GM21381 (cell line): Measurements from ENCODE around the gene THUMPD1.
"Not testable (repeated sequence)": the region's sequence is repeated elsewhere in the genome, so short reads cannot be mapped to it uniquely, and the experiment has no call there.

Experiments
- ATAC-seq: cut with Tn5 transposase; IDR thresholded peaks from one replicate; pipeline ENCODE4 v1.9.1; 2021; ENCODE audit warnings: mild to moderate bottlenecking, moderate library complexity; ENCODE audit not compliant: unreplicated experiment

THUMPD1 gene

GRCh38 chr16:20741554-20742285, at the start of gene THUMPD1:
Gene THUMPD1, minus strand, starts transcription at chr16:20741818. Its CDS starts 79 bp downstream, at chr16:20741739.
- ATAC-seq: peak; percentile 84

DNA sequence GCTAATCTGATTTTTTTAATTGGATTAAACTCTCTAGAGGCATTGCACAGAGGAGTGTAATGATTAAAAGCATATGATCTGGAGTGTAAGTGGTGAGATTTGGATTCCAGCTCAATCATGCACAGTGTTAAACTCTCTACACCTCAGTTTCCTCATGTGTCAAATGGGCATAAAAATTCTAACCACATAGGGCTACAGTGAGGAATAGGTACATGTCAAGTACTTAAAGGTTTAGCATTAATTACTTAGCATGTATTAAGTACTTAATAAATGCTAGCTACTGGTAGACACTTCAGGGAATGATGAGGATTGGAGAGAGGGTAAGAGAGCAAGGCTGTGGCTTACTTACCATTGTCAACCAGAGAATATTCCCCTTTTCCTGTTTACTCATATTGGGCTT, 47.5 kb upstream of the THUMPD1 start:
- ATAC-seq: no peak

DNA sequence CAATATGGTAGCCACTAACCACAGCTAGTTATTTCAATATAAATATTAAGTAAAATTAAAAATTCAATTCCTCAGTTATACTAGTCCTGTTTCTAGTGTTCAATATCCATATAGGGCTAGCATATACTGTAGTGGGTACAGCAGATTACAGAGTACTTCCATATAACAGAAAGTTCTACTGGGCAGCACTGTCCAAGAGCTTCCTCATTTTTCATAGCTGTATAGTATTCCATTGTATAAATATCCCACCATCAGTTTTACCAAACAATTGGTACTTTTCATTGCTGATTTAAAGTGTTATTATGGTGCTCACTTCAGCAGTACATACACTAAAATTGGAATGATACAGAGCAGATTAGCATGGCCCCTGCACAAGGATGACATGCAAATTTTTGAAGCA, 42.6 kb upstream of the THUMPD1 start:
- no peak for ATAC-seq

- no peak for ATAC-seq
Measured at GRCh38 chr16:20782470-20782869, 40.9 kb upstream of the THUMPD1 start.

GRCh38 chr16:20781697-20782096, 40.1 kb upstream of the THUMPD1 start:
- no peak for ATAC-seq

GRCh38 chr16:20774703-20775362, 33.2 kb upstream of the THUMPD1 start:
- no peak for ATAC-seq

GRCh38 chr16:20773679-20774078, 32.1 kb upstream of the THUMPD1 start:
- no peak for ATAC-seq

- no peak for ATAC-seq
Measured at GRCh38 chr16:20768818-20769217, 27.2 kb upstream of the THUMPD1 start.

GRCh38 chr16:20768121-20768520, 26.5 kb upstream of the THUMPD1 start:
- ATAC-seq: no peak

GRCh38 chr16:20767577-20767976, 26.0 kb upstream of the THUMPD1 start:
- ATAC-seq: no peak

DNA sequence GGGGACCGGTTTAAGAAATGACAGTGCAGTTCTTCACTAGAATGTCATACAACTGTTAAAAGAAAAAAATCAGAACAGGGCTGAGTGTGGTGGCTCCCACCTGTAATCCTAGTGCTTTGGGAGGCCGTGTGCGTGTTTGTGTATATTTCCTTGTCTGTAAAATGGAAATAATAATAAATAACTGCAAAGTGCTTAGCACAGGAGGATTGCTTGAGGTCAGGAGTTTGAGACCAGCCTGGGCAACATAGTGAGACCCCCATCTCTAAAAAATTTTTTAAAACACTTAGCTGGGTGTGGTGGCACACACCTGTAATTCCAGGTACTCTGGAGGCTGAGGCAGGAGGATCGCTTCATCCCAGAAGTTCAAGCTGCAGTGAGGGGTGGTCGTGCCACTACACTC, 24.7 kb upstream of the THUMPD1 start:
- no peak for ATAC-seq

GRCh38 chr16:20765732-20766131, 24.1 kb upstream of the THUMPD1 start:
- no peak for ATAC-seq

- ATAC-seq: not testable (repeated sequence)
Measured at GRCh38 chr16:20764448-20764847, 22.8 kb upstream of the THUMPD1 start.

GRCh38 chr16:20763461-20764232, 22.0 kb upstream of the THUMPD1 start, which contains the start of gene ACSM3:
Gene ACSM3, plus strand, starts transcription at chr16:20764014. Its CDS starts 6,021 bp downstream, at chr16:20770035.
- ATAC-seq: peak; percentile 98

DNA sequence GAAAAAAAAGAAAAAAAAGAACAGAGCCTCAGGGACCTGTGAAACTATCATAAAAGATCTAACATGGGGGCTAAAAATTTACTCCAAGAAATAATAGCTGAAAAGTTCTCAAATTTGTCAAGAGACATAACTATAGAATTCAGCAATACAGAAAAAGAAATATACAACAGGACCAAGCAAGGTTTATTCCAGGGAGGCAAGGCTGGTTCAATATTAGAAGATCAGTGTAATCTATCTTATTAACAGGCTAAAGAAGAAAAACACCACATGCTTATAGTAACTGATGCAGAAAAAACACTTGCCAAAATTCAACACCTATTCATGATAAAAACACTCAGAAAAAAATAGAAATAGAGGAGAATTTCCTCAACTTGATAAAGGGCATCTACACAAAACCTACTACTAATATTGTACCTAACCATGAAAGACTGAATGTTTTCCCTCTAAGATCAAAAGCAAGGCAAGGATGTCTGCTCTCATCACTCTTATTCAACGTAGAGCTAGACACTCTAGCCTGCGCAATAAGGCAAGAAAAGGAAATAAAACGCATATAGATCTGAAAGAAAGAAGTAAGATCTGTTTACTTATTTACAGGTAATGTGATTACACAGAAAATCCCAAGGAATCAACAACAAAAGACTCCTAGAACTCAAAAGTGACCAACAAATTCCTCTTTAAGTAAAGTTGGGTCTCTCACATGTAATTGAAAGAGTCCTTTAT, 20.9 kb upstream of the THUMPD1 start:
- ATAC-seq: no peak

GRCh38 chr16:20761175-20761574, 19.6 kb upstream of the THUMPD1 start:
- ATAC-seq: no peak

GRCh38 chr16:20760346-20760745, 18.7 kb upstream of the THUMPD1 start:
- no peak for ATAC-seq

DNA sequence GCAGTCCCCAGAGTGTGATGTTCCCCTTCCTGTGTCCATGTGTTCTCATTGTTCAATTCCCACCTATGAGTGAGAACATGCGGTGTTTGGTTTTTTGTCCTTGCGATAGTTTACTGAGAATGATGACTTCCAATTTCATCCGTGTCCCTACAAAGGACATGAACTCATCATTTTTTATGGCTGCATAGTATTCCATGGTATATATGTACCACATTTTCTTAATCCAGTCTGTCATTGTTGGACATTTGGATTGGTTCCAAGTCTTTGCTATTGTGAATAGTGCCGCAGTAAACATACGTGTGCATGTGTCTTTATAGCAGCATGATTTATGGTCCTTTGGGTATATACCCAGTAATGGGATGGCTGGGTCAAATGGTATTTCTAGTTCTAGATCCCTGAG, 14.2 kb upstream of the THUMPD1 start:
- ATAC-seq: not testable (repeated sequence)

DNA sequence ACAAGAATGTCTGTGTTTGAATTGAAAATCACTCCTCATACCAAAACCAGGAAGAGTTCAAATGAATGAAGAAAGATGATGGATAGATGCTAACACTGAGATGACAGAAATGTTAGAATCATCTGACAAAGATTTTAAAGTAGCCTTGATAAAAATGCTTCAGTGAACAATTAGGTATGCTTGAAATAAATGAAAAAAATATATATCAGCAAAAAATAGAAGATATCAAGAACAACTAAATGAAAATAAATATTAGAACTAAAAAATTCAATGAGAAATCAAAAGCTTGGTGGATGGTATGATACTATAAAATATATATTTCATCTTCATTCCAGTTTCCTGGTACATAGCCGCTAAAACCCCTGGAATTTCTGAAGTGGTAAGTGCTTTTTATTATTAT, 13.6 kb upstream of the THUMPD1 start:
- no peak for ATAC-seq

DNA sequence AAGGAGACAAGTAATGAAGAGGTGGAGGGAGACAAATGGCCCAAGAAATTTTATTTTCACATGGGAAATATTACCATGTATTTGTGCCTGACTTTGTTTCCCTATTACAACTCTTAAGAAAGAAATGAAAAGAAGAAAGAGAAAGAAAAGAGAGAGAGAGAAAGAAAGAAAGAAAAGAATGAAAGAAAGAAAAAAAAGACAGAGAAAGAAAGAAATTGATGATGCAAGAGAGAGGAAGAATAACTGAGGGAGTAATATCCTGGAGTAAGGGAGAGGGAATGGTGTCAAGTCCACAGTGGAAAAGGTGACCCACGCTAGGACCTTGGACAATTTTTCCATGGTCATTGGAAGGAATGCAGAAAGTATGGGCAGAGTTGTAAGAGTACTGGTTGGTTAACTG, 12.1 kb upstream of the THUMPD1 start:
- no peak for ATAC-seq

DNA sequence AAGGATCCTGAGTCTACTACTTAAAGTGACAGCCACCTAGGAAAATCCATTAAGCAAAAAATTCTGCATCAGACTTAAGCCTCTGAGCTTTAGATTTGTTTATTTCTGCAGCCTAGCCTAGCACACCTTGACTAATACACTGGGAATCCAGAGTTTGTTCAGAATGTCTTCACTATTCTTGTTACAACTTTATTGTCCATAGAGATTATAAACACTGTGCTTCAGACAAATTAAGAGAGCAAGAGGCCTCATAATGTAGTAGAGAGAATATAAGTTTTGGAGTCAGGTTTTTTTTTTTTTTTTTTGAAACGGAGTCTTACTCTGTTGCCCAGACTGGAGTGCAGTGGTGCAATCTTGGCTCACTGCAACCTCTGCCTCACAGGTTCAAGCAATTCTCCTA, 8.9 kb upstream of the THUMPD1 start:
- ATAC-seq: no peak
